HG03066 (cell line): ENCODE measurements around the gene GPER1.
"Not testable (repeated sequence)": the region's sequence is repeated elsewhere in the genome, so short reads cannot be mapped to it uniquely, and the experiment has no call there.

Experiments used
- ATAC-seq: cut with Tn5 transposase; IDR thresholded peaks from one replicate; pipeline ENCODE4 v1.9.1; 2021; ENCODE audit warnings: low read depth; ENCODE audit not compliant: unreplicated experiment

Gene GPER1

GRCh38 chr7:1087952-1088920 is at the start of gene GPER1:
Gene GPER1, plus strand, starts transcription at chr7:1088113. Its CDS starts 3,616 bp downstream, at chr7:1091729.
- no peak for ATAC-seq

GRCh38 chr7:1040233-1040632 is 47.7 kb upstream of the GPER1 start:
- not testable (repeated sequence) for ATAC-seq

- no peak for ATAC-seq
Measured at GRCh38 chr7:1040790-1041189, 47.1 kb upstream of the GPER1 start.

GRCh38 chr7:1041551-1042491 is 46.1 kb upstream of the GPER1 start:
- ATAC-seq, result no peak

- ATAC-seq, result no peak
Measured at GRCh38 chr7:1042492-1042833, 45.5 kb upstream of the GPER1 start.

GRCh38 chr7:1043552-1044188 is 44.2 kb upstream of the GPER1 start:
- ATAC-seq, result no peak

GRCh38 chr7:1044189-1045068 is 43.5 kb upstream of the GPER1 start, which contains the start of gene GPR146:
Gene GPR146, plus strand, starts transcription at chr7:1044546. Its CDS starts 12,970 bp downstream, at chr7:1057516.
- peak; percentile 85 for ATAC-seq

GRCh38 chr7:1045069-1046063 is 42.5 kb upstream of the GPER1 start:
- ATAC-seq, result no peak

- ATAC-seq, result no peak
Measured at GRCh38 chr7:1046722-1047679, 40.9 kb upstream of the GPER1 start.

GRCh38 chr7:1049006-1049741 is 38.7 kb upstream of the GPER1 start:
- ATAC-seq, result no peak

- no peak for ATAC-seq
Measured at GRCh38 chr7:1049801-1050200, 38.1 kb upstream of the GPER1 start.

GRCh38 chr7:1050254-1050906 is 37.5 kb upstream of the GPER1 start:
- no peak for ATAC-seq

- no peak for ATAC-seq
Measured at GRCh38 chr7:1050956-1051690, 36.8 kb upstream of the GPER1 start.

GRCh38 chr7:1052031-1052818 is 35.7 kb upstream of the GPER1 start:
- ATAC-seq, result no peak

GRCh38 chr7:1053002-1053411 is 34.9 kb upstream of the GPER1 start:
- ATAC-seq, result no peak
